OCI-LY1 (cell line): ENCODE measurements around the gene RAB6A.

ENCODE experiments used
- H2AFZ ChIP-seq: fragments of 200-600 bp; sonication (generic), shearing (Covaris generic); 2 replicates; pipeline ENCODE4 v1.6.0; 2014; ENCODE audit warnings: antibody characterized with exemption, mild to moderate bottlenecking, low read length
- H3F3A ChIP-seq: fragments of 200-600 bp; sonication (generic), shearing (Covaris generic); 2 replicates; pipeline ENCODE4 v1.6.0; 2014; ENCODE audit warnings: mild to moderate bottlenecking, antibody characterized with exemption, low read length, moderate library complexity; ENCODE audit not compliant: insufficient read depth
- H3K27ac ChIP-seq: fragments of 200-600 bp; sonication (generic); 2 replicates; pipeline ENCODE4 v1.5.1; 2014; ENCODE audit warnings: low read length, mixed run types, mild to moderate bottlenecking, low read depth; ENCODE audit not compliant: poor library complexity, severe bottlenecking
- H3K27me3 ChIP-seq: fragments of 200-600 bp; sonication (generic); 2 replicates; pipeline ENCODE4 v1.6.0; 2014; ENCODE audit warnings: antibody characterized with exemption, mild to moderate bottlenecking, low read length, moderate library complexity; ENCODE audit not compliant: insufficient read depth
- H3K36me3 ChIP-seq: fragments of 200-600 bp; sonication (generic); 2 replicates; pipeline ENCODE4 v1.6.1; 2014; ENCODE audit warnings: mild to moderate bottlenecking, antibody characterized with exemption, low read length, moderate library complexity, mixed read lengths; ENCODE audit not compliant: insufficient read depth
- H3K4me1 ChIP-seq: fragments of 200-600 bp; sonication (generic); 2 replicates; pipeline ENCODE4 v1.5.1; 2014; ENCODE audit warnings: mild to moderate bottlenecking, low read length, moderate library complexity; ENCODE audit not compliant: insufficient read depth, severe bottlenecking
- H3K4me2 ChIP-seq: fragments of 200-600 bp; sonication (generic), shearing (Covaris generic); 2 replicates; pipeline ENCODE4 v1.6.1; 2014; ENCODE audit warnings: low read length
- H3K4me3 ChIP-seq: fragments of 200-600 bp; sonication (generic); 2 replicates; pipeline ENCODE4 v1.5.1; 2014; ENCODE audit warnings: low read length, low read depth, mild to moderate bottlenecking, mixed read lengths; ENCODE audit not compliant: poor library complexity, severe bottlenecking
- H3K79me2 ChIP-seq: fragments of 200-600 bp; shearing (Covaris generic); 2 replicates; pipeline ENCODE4 v1.6.1; 2016; ENCODE audit warnings: mixed run types, low read length, mixed read lengths; ENCODE audit not compliant: insufficient read depth
- H3K9ac ChIP-seq: fragments of 200-600 bp; sonication (generic), shearing (Covaris generic); 2 replicates; pipeline ENCODE4 v1.6.1; 2014; ENCODE audit warnings: mild to moderate bottlenecking, low read length, mixed read lengths
- H3K9me2 ChIP-seq: fragments of 200-600 bp; sonication (generic), shearing (Covaris generic); 2 replicates; pipeline ENCODE4 v1.6.1; 2014; ENCODE audit warnings: low read depth, mild to moderate bottlenecking, low read length, mixed read lengths
- H3K9me3 ChIP-seq: fragments of 200-600 bp; shearing (Covaris generic); 2 replicates; pipeline ENCODE4 v1.6.1; 2014; ENCODE audit warnings: low read length, mixed read lengths
- H4K20me1 ChIP-seq: fragments of 200-600 bp; sonication (generic), shearing (Covaris generic); 2 replicates; pipeline ENCODE4 v1.6.0; 2016; ENCODE audit warnings: mild to moderate bottlenecking, low read length; ENCODE audit not compliant: insufficient read depth
- CTCF ChIP-seq: fragments of 200-600 bp; sonication (generic), shearing (Covaris generic); IDR thresholded peaks from 2 replicates; pipeline ENCODE4 v1.5.1; 2017; ENCODE audit warnings: mild to moderate bottlenecking, antibody characterized with exemption, low read length, moderate library complexity, mixed read lengths
- EZH2 ChIP-seq: fragments of 200-600 bp; sonication (generic), shearing (Covaris generic); IDR thresholded peaks from 2 replicates; pipeline ENCODE4 v1.8.0; 2017; ENCODE audit warnings: borderline replicate concordance, mixed run types, mild to moderate bottlenecking, antibody characterized with exemption, low read length, moderate library complexity, mixed read lengths

RAB6A gene

GRCh38 chr11:73710964-73711363 is 49.9 kb downstream of the RAB6A start:
- H4K20me1 ChIP-seq, result no peaks in the 10 kb centered on the region
- no peaks in the 10 kb centered on the region for H3K79me2 ChIP-seq
- no peak overlapping the region for H3K27ac ChIP-seq

GRCh38 chr11:73705053-73705452 is 55.8 kb downstream of the RAB6A start:
- Histone ChIP-seq H3K9me2 (no peaks in the 10 kb centered on the region), H3K9ac (no peak overlapping the region), H3F3A (no peaks in the 10 kb centered on the region), H3K27me3 (no peaks in the 10 kb centered on the region), H3K4me1 (no peaks in the 10 kb centered on the region), H3K4me3 (no peak overlapping the region), H3K9me3 (no peaks in the 10 kb centered on the region), H4K20me1 (no peaks in the 10 kb centered on the region), H3K4me2 (no peak overlapping the region), H3K79me2 (no peaks in the 10 kb centered on the region), H3K27ac (no peak overlapping the region), H3K36me3 (peaks cover 15% of the 10 kb centered on the region), H2AFZ (no peak overlapping the region)
- TF ChIP-seq CTCF (no peak), EZH2 (no peak)

More at GRCh38 chr11:73710964-73711363, 49.9 kb downstream of the RAB6A start:
- Histone ChIP-seq H3K9me2 (no peaks in the 10 kb centered on the region), H3F3A (no peaks in the 10 kb centered on the region), H2AFZ (no peak overlapping the region), H3K36me3 (peaks cover 30% of the 10 kb centered on the region), H3K4me1 (peaks cover 2% of the 10 kb centered on the region), H3K9ac (no peak overlapping the region), H3K27me3 (no peaks in the 10 kb centered on the region), H3K4me3 (no peak overlapping the region), H3K4me2 (no peak overlapping the region), H3K9me3 (no peaks in the 10 kb centered on the region)
- TF ChIP-seq CTCF (no peak), EZH2 (no peak)

- Histone ChIP-seq H3K27me3 (no peaks in the 10 kb centered on the region), H3K4me1 (no peaks in the 10 kb centered on the region), H3K9ac (no peak overlapping the region), H3K79me2 (no peaks in the 10 kb centered on the region), H3K4me3 (no peak overlapping the region), H3K27ac (no peak overlapping the region), H2AFZ (no peak overlapping the region), H3K36me3 (peaks cover 7% of the 10 kb centered on the region; the same call in 1 of the 2 replicates), H4K20me1 (no peaks in the 10 kb centered on the region), H3F3A (no peaks in the 10 kb centered on the region), H3K9me3 (no peaks in the 10 kb centered on the region), H3K4me2 (no peak overlapping the region), H3K9me2 (no peaks in the 10 kb centered on the region)
- TF ChIP-seq EZH2, result no peak
- no peak for TF ChIP-seq CTCF
These were observed 66.9 kb downstream of the RAB6A start for GRCh38 chr11:73693899-73694525.
